ENCODE results near the gene FARP2.

The FARP2 gene

DNA sequence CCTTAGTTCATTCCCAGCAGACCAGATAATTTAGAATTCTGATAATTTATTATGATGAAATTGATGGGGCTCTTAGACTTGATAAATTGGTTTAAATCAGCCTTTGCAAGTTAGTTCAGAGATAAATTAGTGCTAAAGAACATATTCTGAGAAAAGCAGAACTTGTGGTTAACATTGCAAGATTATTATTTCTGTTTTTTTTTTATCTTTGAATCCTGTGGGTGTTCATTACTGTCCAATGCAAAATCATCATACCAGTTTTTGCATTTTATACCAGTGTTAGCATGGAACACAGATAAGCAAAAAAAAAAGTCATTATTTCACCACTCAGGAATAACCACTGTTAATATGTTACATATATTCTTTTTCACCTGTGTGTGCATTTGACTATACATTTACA is 31.3 kb upstream of the FARP2 start:
- no peak for FAIRE-seq

DNA sequence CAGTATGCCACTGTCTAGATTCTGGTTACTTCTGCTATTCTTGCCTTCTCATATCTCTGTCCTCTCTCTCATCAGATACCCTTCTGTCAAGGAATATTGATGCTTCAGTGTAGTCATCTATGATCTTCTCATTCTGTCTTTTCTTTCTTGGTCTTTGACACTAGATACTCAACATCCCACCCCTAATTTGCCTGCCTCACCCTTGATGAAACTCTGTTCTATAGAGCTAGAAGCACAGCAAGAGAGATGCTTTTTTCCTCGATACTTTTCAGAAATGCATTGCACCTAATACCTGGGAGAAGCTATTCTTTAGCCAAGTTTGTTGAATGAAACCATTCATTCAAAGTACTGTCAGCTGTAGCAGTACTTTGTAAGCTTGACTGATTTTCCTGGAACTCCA is 30.8 kb upstream of the FARP2 start:
- FAIRE-seq: no peak

DNA sequence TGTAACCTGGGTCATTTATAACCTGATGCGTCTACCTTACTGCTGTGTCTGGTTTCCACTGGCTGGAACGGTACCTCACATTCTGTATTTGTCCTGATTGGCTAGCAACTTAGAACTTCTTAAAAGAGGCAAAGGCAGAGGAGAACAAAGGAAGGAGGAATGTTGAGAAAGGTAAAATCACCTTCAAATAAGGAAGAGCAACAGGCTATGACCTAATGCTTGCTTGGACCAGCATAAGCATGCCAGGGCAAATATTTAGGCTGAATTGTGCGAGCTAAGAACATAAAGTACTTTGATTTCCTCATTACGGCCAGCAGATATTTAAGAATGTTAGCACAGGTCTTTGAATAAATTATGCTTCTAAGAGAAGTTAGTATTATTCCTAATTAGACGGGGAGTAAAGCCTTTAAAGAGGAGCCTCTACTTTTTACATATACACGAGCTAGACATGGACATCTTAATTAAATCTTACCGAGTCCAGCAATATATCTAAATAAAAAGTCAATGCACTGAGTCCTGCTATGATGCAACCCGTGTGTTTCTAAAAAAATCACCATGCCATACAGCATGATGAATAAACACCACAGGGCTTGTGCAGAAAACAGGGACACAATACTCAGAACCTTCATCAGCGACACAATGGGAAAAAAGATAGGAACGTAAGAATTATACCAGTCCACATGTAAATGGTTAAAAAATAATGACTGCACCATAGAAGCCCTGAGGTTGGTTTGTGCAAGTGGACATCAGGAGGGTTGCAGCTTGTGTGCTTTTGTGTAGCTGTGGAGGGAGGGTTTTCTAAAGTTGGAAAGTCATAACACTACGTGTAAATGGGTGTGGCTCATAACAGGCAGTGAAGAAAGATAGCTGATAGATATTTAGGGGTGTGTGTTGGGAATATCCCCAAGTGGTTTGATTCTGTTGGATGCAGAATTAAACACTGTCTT is 26.1 kb upstream of the FARP2 start:
- FAIRE-seq: no peak

DNA sequence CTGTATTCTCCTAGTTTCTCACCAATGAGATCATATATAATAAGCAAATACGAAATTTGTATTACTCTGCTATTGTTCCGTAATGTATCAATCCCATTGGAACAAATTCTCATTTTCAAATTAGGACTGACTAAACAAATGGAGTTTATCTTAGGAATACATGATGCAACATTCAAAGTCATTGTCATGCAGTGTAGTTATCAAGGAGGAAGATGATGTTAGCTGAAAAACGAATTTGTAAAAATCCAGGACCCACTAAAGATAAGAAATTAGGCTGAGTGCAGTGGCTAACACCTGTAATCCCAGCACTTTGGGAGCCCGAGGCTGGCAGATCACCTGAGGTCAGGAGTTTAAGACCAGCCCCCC is 25.5 kb upstream of the FARP2 start:
- FAIRE-seq: no peak

DNA sequence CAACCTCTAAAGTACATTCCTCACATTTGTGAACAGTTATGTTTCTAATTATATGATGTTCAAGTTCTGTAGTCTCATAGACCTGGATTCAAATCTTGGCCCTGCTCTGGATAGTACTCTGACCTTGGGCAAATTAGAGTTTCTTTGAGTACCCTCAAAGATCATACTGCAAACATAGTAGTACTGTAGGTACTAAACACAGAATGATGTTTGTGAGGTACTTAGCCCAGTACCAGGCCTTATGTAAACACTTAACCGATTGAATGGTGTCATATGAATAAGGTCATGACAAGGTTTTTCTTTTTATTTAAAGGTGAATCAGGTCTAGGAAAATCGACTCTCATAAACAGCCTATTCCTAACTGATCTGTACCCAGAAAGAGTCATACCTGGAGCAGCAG is 21.3 kb upstream of the FARP2 start:
- FAIRE-seq: no peak

DNA sequence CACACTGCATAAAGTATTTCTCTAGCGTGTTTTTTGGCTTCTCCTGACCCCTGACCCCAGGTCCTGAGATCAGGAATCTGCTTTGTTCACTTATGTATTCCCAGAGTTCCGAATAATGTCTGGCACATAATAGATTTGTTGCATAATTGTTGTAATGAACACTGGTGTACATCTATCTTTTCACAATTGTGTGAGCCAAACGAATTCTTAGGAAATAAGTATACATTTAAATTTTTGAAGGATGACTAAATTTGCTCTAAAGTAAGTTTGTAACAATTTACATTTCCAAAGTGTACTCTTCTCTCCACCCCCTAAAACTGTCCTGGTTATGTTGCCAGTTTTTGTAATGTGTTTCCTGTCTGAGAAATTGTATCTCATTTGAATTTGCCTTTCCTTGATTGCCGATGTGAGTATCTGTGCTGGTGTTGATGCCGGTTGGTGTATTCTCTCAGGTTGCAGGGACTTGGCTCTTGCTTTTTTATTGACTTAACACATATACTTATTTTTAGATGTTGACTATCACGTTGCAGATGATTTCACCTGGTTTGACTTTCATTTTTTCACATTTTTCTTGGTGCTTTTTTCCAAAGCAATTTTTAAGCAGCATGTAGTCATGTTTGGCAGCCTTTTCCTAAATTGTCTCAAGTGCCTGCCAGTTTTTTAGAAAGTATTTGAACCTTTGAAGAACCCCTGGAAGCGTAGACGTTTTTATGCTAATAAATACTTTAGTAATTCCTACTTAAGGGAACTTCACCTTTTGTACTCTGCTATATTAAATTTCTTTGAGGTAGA is 16.1 kb upstream of the FARP2 start:
- no peak for FAIRE-seq

DNA sequence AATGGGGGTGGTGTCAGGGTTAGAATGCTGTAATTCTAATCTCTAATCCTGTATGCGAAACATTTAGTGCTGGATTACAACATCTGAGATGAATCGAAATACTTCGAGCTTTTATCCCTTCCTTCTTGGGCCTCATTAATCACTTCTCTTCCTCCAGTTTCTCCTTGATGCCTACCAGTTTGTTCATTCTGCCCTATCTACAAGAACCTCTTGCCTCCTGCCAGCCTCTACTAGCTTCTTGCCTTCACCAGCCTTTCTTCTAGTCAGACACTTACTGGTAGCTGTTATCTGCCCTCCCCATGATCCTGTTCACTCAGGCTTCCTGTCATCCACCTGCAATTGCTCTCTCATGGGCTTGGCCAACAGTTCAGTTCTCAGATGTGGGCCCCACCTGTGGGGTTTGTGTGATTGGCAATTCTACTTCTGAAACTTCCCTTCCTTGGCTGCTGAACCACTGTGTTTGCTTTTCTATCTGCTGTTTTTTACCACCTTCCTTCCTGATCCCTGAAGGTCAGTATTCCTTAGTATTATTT is 15.4 kb upstream of the FARP2 start:
- FAIRE-seq: no peak

DNA sequence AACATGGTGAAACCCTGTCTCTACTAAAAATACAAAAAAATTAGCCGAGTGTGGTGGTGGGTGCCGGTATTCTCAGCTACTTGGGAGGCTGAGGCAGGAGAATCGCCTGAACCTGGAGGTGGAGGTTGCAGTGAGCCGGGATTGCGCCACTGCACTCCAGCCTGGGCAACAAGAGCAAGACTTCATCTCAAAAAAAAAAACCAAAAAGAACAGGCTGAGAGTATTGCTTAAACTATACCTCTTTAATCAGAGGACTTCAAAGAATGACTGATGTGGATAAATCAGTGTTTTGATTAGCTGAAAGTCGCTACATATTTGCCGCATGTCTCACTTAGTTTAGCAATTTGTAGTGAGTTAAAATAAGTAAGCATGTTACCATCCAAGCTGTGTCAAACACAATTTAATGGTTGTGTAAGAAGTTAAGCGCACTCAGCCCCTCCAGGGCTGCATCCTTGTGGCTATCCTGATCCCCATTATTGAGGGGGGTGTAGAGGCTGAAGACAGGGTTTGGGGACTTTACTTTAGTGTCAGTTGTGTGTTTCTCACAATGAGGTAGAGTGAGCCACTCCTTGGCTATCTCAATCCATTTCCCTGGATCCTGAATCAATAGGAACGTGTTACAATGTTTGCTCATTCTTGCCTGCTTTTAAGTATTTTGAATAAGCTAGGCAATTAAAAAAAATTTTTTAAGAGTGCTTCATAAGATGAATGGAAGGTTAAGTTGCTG is 11.0 kb upstream of the FARP2 start:
- FAIRE-seq: no peak

DNA sequence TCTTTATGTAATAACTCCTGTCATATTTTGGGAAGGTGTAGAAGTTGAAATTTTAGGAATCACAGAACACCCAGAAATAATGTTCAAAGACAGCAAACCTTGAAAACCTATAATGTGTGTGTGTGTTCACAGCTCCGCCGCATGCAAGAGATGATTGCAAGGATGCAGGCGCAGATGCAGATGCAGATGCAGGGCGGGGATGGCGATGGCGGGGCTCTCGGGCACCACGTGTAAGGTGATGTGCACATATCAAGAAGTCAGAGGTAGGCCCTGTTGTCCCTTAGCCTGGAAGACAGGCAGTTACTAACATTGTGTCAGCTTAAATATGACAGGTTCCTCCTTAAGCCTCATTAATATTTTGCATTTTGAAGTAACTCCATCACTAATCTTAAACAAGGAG is 6.1 kb upstream of the FARP2 start:
- no peak for FAIRE-seq

DNA sequence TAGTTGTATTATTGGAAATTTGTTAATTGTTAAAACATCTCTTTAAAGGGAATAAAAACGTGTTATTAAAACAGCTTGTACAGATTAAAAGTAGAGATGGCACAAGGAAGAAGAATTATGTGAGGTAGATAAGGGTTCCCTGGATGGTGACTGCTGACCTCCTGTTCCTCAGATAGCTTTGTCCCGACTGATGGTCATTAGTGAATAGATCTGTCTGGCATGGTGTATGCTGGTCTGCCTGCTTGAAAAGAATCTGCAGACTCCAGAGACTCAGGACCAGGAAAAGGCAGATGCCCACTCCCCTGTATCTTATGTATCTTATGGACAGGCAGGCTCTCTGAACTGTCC is 5.6 kb upstream of the FARP2 start:
- FAIRE-seq: no peak

DNA sequence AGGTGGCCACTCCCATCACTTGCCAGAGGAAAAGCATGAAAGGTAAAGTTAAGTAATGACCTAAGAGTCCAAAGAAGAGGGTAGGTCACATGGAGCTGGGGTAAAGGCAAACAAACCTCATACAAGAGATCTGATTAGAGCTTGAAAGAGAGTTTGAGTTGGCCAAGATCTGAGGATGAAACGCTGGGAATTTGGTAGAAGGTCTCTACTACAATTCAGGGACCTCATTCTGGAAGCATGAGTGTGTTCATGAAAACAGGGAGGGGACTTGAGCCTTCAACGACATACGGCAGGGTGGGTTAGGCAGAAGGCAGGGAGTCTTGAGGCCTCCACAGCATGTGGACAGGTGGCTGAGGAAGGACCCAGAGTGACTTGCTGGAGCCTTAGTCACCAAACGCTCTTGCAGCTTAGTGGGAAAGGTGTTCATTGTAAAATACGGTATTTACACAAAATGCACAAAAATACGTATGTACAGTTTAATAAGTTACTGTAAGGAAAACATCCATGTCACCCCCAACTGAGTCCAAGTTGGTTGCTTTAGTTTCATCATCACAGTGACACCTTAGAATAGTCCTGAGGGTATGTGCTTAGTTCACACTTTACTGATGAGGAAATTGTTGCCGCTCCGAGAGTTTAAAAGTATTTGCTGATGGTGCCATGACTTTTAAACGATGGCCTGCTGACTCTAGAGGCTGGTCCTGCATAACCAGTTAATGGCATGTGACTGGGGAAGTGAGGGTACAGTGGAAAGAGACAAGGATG is 5.0 kb upstream of the FARP2 start:
- FAIRE-seq: no peak

DNA sequence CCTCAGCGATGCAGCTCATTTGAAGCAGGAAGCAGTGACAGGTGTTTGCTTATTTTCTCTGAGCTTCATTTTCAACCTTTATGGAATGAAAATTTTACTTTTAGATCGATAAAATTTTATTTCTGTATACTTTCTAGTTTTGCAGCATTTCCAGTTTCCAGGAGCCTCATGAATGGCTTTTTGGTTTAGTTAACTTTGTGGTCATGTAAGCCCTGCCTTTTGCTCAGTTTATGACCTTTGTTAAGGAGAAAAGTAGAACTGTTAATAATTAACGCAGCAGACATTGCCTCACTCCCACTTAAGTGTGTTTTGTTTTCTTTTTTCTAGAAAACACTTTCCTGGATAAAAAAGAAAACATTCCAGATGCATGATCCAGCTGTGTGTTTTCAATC is 4.4 kb upstream of the FARP2 start:
- peak; percentile 64 for FAIRE-seq

DNA sequence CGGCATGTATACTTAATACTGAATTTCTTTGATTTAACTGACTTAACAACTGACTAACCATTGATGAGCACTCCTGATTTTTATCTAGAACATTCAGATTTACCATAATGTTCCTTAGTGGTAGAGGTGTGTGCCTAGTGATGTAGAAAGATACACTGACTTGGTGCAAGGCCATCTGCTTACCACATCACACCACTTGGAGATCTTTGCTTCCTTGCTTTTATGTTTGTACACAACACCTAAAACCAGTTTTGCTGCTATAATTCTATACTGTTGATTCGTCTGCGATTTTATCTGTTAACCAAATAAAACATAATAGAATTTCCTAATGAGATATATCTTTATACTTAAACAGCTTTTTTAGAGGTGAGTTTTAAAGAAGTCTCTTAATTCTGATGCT is 3.9 kb upstream of the FARP2 start:
- peak; percentile 5 for FAIRE-seq

DNA sequence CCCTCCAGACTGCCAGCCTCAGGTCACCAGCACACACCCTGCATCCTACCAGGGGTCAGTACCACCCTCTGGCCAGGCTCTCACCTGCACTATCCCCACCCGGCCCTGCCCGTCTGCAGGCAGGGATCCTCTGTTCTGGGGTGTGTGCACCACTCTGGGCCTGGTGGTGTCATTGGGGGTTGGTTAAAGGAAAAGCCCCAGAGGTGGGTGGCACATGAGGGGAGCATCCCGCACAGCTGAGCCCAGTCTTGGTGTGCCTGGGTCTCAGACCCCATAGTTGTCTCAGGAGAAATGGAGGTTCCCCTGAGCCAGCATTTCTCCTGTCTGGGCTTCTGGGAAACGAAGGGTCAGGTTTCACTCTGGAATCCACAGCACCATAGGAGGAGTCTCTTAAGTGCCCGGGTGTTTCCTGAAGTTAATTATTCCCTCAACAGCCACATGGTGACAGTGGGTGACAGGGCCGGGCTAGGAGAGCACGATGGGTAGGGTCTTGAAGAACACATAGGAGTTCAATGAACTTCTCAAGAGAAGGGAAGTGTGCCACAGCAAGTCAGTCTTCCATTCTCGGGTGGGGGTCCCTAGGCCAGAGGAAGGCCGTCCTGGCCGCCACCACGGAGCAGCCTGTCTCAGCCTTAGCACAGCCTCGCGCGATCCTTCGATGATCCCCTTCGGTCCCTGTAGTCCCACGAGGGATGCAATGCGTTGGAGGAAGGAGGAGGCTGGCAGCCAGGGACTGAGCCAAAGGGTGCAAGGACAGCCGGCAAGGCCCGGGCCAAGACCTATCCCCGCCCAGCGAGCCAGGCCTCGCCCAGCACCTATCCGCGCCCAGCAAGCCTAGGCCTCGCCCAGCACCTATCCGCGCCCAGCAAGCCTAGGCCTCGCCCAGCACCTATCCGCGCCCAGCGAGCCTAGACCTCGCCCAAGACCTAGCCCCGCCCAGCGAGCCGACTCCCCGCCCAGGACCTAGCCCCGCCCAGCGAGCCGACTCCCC is 1.1 kb upstream of the FARP2 start:
- no peak for FAIRE-seq

DNA sequence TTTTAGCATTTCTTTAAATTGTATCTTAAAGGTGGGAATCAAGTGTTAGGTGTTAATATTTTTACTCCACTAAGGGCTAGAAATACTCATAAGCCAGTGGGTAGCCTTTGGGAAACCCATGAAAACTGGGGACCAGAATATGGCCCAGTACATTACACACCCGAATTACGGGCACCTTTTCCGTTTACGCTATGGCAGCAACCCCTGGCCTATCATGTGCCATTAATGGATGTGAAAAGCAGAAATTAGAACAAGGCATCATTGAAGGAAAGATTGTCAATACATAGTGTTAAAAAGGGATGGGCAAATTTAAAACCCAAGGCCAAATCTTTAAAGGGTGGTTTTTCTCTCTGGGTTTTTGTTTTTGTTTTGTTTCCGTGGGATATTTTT is 781 bp downstream of the FARP2 start:
- FAIRE-seq: no peak

DNA sequence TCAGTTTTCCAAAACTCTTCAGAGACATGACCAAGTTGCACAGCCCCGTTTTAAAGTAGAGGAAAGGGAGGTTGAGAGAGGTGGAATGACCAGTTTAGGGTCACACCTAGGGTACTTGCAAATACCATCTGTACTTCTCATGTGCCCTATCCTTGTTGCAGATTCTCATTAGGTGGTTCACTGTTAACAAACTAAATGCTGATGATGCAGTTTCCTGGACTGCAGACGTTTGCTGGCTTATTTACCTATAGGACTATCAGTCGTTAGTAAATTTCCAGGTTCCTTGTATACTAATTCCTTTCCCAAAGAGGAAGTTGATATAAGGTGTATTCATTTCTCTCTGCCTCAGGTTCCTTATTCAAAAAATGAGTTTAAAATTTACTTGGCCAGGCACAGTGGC is 1.4 kb downstream of the FARP2 start:
- FAIRE-seq: no peak

DNA sequence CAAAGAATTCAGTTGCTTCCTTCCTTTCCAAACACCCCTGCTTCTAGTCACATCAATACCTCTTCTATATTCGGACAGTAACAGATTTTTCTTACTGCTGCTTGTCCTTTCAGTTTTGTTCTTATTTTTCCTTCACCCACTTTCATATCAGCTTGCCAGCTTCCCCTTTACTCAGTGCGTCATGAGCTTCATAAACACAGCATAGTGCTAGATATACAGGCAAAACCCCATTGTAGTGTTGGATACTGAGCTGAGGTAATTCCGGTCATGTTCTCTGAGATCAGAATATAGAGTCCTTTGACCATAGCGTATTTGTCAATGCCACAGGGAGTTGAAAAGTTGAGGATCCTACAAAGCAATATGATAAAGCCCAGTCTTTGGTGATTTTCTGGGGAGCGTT is 2.4 kb downstream of the FARP2 start:
- no peak for FAIRE-seq

DNA sequence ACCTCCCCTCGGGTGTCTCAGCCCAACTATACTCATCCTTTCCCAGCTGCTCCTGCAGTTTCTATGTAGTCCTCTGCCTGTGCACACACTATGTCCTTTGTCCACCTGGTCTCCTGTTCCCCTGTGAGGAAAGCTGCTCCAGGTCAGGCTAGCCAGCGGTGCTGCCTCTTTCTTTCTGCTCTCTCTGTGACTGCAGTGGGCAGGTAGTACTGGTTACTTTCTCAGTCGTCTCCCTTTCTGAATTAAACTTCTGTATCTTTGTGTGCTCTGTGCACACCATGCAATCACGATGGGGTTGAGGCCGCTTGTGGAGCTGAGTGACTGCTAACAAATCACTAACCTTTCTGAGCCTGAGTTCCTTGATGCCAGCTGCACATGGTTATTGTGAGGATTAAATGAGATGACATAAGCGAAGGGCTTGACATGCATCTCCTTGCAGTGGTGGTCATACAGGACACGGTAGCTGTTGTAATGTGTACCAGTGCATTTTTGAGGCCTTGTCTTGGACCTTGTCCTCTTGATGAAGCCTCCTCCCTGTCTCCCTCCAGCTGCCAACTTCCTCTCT is 3.5 kb downstream of the FARP2 start:
- FAIRE-seq: no peak

DNA sequence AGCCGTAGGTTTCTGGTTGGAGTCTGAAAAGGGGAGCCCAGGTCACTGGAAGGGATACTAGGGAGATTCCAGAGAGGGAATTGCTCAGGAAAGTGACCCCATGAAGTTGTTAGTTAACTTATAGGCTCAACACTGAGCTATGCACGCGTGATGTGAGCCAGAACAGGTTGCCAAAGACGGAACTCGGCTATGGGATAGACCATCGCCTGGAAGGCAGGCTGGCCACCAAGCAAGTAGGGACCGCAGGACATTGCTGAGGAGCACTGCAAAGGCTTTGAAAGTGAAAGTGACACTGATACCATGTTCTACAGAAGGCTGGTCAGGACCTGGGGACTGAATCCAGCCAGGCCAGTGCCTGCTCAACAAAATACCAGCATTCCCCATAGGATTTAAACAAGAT is 7.3 kb downstream of the FARP2 start:
- FAIRE-seq: no peak

DNA sequence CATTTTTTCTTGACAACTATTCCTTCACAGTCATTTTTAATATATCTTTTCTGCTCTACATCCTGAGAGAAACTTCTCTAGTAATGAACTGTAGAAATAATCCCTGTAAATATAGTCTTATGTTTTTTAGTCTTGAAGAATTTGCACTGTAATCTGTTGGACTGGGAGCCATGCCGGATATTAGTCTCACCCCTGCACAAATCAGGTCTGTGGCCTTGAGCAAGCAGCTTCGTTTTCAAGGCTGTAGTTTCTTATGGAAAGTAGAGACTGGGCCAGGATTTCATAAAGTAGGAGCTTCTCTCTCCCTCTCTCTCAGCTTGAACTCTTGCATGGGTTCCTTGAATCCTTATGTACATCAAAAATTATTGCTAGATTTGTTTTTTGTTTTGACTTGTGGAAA is 8.7 kb downstream of the FARP2 start:
- no peak for FAIRE-seq

DNA sequence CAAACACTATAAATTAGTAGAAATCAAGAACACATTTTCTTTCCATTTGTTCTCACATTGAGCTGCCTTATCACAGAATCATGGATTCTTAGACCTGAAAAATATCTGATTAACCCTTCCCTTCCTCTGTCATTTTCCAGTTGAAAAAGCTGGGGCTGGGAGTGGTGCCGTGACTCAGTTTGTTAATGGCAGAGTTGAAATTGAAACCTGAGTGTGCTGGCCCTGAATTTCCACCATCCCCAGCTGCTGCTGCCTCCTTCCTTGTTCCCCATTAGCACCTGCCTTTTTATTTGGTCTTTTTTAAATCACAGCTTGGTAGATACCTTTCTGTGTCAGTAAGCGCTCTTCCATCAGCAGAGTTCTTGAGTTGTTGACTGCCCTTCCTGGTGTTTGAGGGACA is 10.6 kb downstream of the FARP2 start:
- FAIRE-seq: no peak

Measured in islet of Langerhans (tissue), 1 donor.